ENCODE measurements around the gene CDC7. TPM values are rescaled to one million over a fixed set of nuclear protein-coding genes. Genes with fewer than 3 reads are reported as not detected.

Gene CDC7
- total RNA-seq, 1 donor from 2014 or later, result 3.4 TPM

DNA sequence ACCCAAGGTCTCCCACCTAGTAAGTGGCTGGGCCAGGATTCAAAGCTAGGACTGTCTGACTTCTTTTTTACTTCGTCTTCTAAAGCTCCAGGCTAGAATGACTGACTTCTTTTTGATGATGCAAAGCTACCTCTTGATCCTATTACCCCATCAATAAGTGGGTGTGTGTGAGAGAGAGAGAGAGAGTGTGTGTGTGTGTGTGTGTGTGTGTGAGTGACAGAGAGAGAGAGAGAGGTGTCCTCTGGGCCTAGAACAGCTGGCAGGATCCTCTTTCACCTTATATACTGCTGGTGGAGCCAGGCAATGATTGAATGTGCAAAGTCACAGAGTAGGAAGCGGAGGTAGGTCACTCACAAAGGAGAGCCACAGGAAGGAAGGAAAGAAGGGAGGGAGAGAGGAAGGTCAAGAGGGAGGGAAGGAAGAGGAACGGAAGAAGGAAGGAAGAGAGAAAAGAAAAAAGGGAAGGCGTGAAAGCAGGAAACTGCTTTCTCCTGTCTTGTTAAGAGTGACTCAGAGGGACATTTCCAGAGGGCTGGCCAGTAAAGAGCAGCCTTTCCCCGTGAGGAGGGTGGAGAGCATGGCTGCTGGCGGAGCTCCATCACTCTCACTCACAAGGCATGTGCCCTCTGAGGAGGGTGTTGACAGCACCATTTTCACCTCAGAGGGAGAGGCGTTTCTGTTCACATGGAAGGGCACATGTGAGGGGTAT is 68.9 kb downstream of the CDC7 start:
- no peak for DNase-seq (ENCODE audit: extremely low read depth, low read depth, low spot score)

DNA sequence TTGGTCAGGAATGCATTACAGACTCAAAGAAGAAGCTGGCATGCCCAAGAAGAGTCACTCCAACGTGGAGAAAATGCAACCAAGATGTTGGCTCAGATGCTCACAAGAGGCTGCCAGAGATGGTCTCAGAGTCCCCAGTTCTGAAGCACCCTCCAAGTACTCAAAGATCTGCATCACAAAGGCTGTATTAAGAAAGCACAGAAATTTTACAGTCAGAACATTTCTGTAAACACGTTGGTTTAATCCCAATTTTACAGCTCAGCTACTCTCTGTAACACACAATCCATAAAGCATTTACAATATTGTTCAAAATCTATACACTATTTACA is 69.4 kb downstream of the CDC7 start:
- no peak for DNase-seq (ENCODE audit: extremely low read depth, low read depth, low spot score)

DNA sequence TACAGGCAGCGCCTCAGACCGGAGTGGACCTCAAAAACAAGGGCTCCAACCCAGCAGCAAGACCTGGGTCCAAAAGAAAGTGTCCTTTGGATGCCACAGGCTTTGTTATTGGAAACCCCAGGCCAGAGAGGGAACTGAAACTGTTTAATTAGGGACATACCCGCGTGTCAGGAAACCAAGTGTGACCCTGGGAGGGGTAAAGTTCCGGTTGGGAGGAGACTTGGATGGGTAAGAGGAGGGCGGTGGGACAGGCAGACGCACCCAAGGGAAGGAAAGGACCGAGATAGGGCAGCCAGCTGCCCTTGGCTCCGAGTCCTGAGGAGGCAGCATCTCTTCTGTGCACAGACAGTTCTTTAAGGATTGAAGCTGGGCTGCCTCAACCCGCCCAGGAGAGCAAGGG is 71.4 kb downstream of the CDC7 start:
- no peak for DNase-seq (ENCODE audit: extremely low read depth, low read depth, low spot score)

Other genes with a start within 250 kb of the CDC7 start
- gene HFM1, start 96.0 kb upstream of the CDC7 start, total RNA-seq, result 0.44 and 0.47 TPM in 2 replicates